Mesendoderm (in vitro differentiated cells): ENCODE results near the gene DEPDC7.
"Not testable (repeated sequence)": the region's sequence is repeated elsewhere in the genome, so short reads cannot be mapped to it uniquely, and the experiment has no call there.

Source experiments
- DNase-seq: peaks from one replicate; pipeline ENCODE4 v3.0.0; 2013
- H2AK5ac ChIP-seq: 2 replicates; pipeline ENCODE4 v1.6.1; 2013; ENCODE audit warnings: low read length, inconsistent platforms
- H2BK120ac ChIP-seq: 2 replicates; pipeline ENCODE4 v1.6.1; 2013; ENCODE audit warnings: low read depth, mild to moderate bottlenecking, low read length, moderate library complexity, mixed read lengths
- H2BK15ac ChIP-seq: replicated peaks from 2 replicates; pipeline ENCODE4 v1.6.1; 2013; ENCODE audit warnings: low read depth, mild to moderate bottlenecking, moderate library complexity
- H2BK5ac ChIP-seq: 2 replicates; pipeline ENCODE4 v1.6.1; 2013; ENCODE audit warnings: low read length, inconsistent platforms
- H3K18ac ChIP-seq: 2 replicates; pipeline ENCODE4 v1.6.1; 2013; ENCODE audit warnings: mild to moderate bottlenecking, low read length, mixed read lengths
- H3K23ac ChIP-seq: one replicate; pipeline ENCODE4 v1.6.1; 2013; ENCODE audit warnings: low read length
- H3K27ac ChIP-seq: 2 replicates; pipeline ENCODE4 v1.5.1; 2013; ENCODE audit warnings: low read depth, mild to moderate bottlenecking, inconsistent platforms, low read length, moderate library complexity
- H3K27me3 ChIP-seq: 2 replicates; pipeline ENCODE4 v1.6.1; 2013; ENCODE audit warnings: low read length, control low read depth, mild to moderate bottlenecking, inconsistent platforms; ENCODE audit not compliant: insufficient read depth, poor library complexity
- H3K36me3 ChIP-seq: 2 replicates; pipeline ENCODE4 v1.6.1; 2013; ENCODE audit warnings: low read length, inconsistent platforms; ENCODE audit not compliant: control insufficient read depth, insufficient read depth
- H3K4ac ChIP-seq: one replicate; pipeline ENCODE4 v1.6.1; 2013; ENCODE audit warnings: low read depth, mild to moderate bottlenecking, low read length, moderate library complexity
- H3K4me1 ChIP-seq: 2 replicates; pipeline ENCODE4 v1.6.1; 2013; ENCODE audit warnings: low read depth, low read length, inconsistent platforms; ENCODE audit not compliant: control insufficient read depth
- H3K4me2 ChIP-seq: 2 replicates; pipeline ENCODE4 v1.6.1; 2013; ENCODE audit warnings: low read length
- H3K4me3 ChIP-seq: 2 replicates; pipeline ENCODE4 v1.5.1; 2013; ENCODE audit warnings: mild to moderate bottlenecking, low read length
- H3K56ac ChIP-seq: one replicate; pipeline ENCODE4 v1.6.1; 2013; ENCODE audit warnings: low read length
- H3K79me1 ChIP-seq: 2 replicates; pipeline ENCODE4 v1.6.1; 2013; ENCODE audit warnings: low read length, inconsistent platforms
- H3K79me2 ChIP-seq: 2 replicates; pipeline ENCODE4 v1.6.1; 2013; ENCODE audit warnings: mild to moderate bottlenecking, low read length; ENCODE audit not compliant: control insufficient read depth, insufficient read depth
- H3K9ac ChIP-seq: 2 replicates; pipeline ENCODE4 v1.6.1; 2013; ENCODE audit warnings: low read length, inconsistent platforms
- H4K5ac ChIP-seq: one replicate; pipeline ENCODE4 v1.6.1; 2013; ENCODE audit warnings: low read length
- H4K8ac ChIP-seq: one replicate; pipeline ENCODE4 v1.6.1; 2013; ENCODE audit warnings: low read depth, mild to moderate bottlenecking, control low read depth, low read length, moderate library complexity
- WGBS: extraction: QIAGEN DNeasy Blood & Tissue Kit; methylation state at CpG from one replicate; pipeline ENCODE4 v1.1.7; 2013; ENCODE audit warnings: low lambda C conversion rate, missing lambda C conversion rate; ENCODE audit not compliant: insufficient coverage; ENCODE audit errors: extremely low coverage; 5-methylcytosine and 5-hydroxymethylcytosine counted together

The DEPDC7 gene

DNA sequence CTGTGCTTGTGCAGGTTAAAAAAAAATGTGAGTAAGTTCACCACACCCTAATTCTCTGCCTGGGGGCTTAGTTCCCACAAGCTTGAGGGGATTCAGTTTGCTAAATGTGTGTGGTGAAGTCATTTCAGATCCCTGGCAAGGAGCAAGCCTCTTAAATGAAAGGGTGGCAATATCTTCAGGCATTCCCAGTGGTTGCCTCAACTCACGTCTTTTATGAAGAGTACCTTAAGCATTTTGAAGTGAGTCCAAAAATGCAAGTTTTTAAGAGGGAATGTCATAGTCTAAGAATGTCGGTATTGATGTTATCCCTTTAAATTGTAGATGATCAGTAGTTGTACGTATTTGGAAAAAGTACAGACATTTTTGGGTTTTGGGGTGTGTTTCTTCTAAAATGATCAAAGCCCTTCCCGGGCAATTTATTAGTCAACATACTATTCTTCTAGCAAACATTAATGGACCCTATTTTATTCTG is 28.6 kb downstream of the DEPDC7 start:
- Histone ChIP-seq H4K8ac (no peak overlapping the region), H2BK15ac (no peak overlapping the region), H3K4me2 (no peak overlapping the region), H3K27ac (no peak overlapping the region), H3K9ac (no peak overlapping the region), H3K79me2 (no peaks in the 10 kb centered on the region), H4K5ac (no peak overlapping the region), H2AK5ac (no peak overlapping the region), H3K56ac (no peak overlapping the region), H3K18ac (no peak overlapping the region), H3K79me1 (no peaks in the 10 kb centered on the region), H3K36me3 (peaks cover 2% of the 10 kb centered on the region), H2BK120ac (no peak overlapping the region), H3K4me3 (no peak overlapping the region), H3K4ac (no peak overlapping the region), H3K27me3 (no peaks in the 10 kb centered on the region), H3K23ac (no peak overlapping the region), H2BK5ac (no peak overlapping the region), H3K4me1 (no peaks in the 10 kb centered on the region)
- WGBS: no CpG with 5 or more reads among the region's 4 CpGs
- no peak for DNase-seq

- Histone ChIP-seq H3K4me2 (no peak overlapping the region), H4K5ac (no peak overlapping the region), H3K9ac (no peak overlapping the region), H2BK15ac (no peak overlapping the region), H3K79me1 (no peaks in the 10 kb centered on the region), H3K4me1 (no peaks in the 10 kb centered on the region), H3K18ac (no peak overlapping the region), H4K8ac (no peak overlapping the region), H3K23ac (no peak overlapping the region), H2BK120ac (no peak overlapping the region), H2AK5ac (no peak overlapping the region), H3K79me2 (no peaks in the 10 kb centered on the region), H3K27ac (no peak overlapping the region), H3K36me3 (peaks cover 2% of the 10 kb centered on the region), H2BK5ac (no peak overlapping the region), H3K56ac (no peak overlapping the region), H3K4ac (no peak overlapping the region), H3K4me3 (no peak overlapping the region), H3K27me3 (no peaks in the 10 kb centered on the region)
- WGBS: no CpG with 5 or more reads among the region's 8 CpGs
- peak; percentile 35 for DNase-seq
Measured at GRCh38 chr11:33045551-33046255, 30.0 kb downstream of the DEPDC7 start.

DNA sequence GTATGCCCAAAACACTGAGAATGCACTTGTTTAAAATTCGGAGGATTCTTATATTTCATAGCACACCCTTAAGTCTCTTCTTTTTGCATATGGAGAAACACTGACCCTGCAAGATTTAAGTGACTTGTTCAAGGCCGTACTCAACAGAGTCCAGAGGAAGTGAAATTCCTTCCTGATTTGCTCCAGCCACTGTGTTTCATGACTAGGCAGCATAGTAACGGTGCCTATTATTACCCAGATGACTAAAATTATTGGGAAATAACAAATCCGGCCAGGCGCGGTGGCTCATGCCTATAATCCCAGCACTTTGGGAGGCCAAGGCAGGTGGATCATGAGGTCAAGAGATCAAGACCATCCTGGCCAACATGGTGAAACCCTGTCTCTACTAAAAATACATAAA is 33.0 kb downstream of the DEPDC7 start:
- not testable (repeated sequence) for H3K27me3 ChIP-seq, H3K4ac ChIP-seq, H3K79me2 ChIP-seq, H2BK15ac ChIP-seq, H3K4me2 ChIP-seq, H3K36me3 ChIP-seq, DNase-seq, H3K56ac ChIP-seq, H3K4me3 ChIP-seq, H2AK5ac ChIP-seq, H3K79me1 ChIP-seq, H3K4me1 ChIP-seq, H3K9ac ChIP-seq, H4K5ac ChIP-seq, H4K8ac ChIP-seq, H2BK120ac ChIP-seq
- Histone ChIP-seq H3K23ac (peak overlapping the region; percentile 45), H2BK5ac (peak overlapping the region; percentile 78), H3K18ac (peak overlapping the region; percentile 60), H3K27ac (peak overlapping the region; percentile 73)
- no CpG with 5 or more reads among the region's 6 CpGs for WGBS

DNA sequence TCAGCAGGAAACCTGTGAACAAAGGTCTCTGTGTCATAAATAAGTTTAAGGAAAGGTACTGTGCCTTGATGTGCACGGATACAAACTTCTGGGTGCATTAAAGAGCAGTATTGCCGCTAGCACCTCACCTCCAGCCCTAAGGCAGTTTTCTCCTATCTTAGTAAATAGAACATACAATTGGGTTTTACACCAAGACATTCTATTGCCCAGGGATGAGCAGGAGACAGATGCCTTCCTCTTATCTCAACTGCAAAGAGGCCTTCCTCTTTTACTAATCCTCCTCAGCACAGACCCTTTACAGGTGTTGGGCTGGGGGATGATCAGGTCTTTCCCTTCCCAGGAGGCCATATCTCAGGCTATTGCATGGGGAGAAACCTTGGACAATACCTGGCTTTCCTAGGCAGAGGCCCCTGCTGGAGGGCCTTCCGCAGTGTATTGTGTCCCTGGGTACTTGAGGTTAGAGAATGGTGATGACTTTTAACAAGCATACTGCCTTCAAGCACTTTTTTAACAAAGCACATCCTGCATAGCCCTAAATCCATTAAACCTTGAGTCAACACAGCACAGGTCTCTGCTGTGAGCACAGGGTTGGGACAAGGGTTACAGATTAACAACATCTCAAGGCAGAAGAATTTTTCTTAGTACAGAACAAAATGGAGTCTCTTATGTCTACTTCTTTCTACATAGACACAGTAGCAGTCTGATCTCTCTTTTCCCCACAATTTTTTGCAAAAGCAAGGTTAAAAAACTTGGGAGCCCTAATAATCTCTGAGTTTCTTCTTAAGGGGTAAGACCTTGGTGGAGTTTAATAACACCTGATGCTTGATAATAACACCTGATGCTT is 34.1 kb downstream of the DEPDC7 start:
- not testable (repeated sequence) for H2BK120ac ChIP-seq, H2BK15ac ChIP-seq, H3K27me3 ChIP-seq, H2AK5ac ChIP-seq, H3K4me1 ChIP-seq, H3K4me3 ChIP-seq, H3K36me3 ChIP-seq, H3K9ac ChIP-seq, H3K79me2 ChIP-seq, H4K5ac ChIP-seq, H4K8ac ChIP-seq, H3K18ac ChIP-seq, H3K79me1 ChIP-seq, H3K23ac ChIP-seq, H3K4ac ChIP-seq, H2BK5ac ChIP-seq, H3K4me2 ChIP-seq
- Histone ChIP-seq H3K27ac (peak overlapping the region; percentile 73), H3K56ac (peak overlapping the region; percentile 34)
- DNase-seq: peak; percentile 94
- no CpG with 5 or more reads among the region's 3 CpGs for WGBS

GRCh38 chr11:33052231-33052630 is 36.6 kb downstream of the DEPDC7 start:
- Histone ChIP-seq H3K56ac (no peak overlapping the region), H3K36me3 (no peaks in the 10 kb centered on the region), H2BK120ac (no peak overlapping the region), H2BK15ac (no peak overlapping the region), H3K23ac (no peak overlapping the region), H2AK5ac (no peak overlapping the region), H4K5ac (no peak overlapping the region), H3K4me1 (no peaks in the 10 kb centered on the region), H3K27me3 (no peaks in the 10 kb centered on the region), H3K18ac (no peak overlapping the region), H3K4ac (no peak overlapping the region), H3K4me3 (no peak overlapping the region), H3K4me2 (no peak overlapping the region), H3K79me1 (no peaks in the 10 kb centered on the region), H3K27ac (no peak overlapping the region), H4K8ac (no peak overlapping the region), H3K9ac (no peak overlapping the region), H3K79me2 (no peaks in the 10 kb centered on the region), H2BK5ac (no peak overlapping the region)
- whole genome bisulfite sequencing: no CpG with 5 or more reads among the region's 2 CpGs
- no peak for DNase-seq
